Smooth muscle cell (in vitro differentiated cells): ENCODE results near the gene DIS3L. TPM values are rescaled to one million over a fixed set of nuclear protein-coding genes. Genes with fewer than 3 reads are reported as not detected.
"Not testable (repeated sequence)": the region's sequence is repeated elsewhere in the genome, so short reads cannot be mapped to it uniquely, and the experiment has no call there.

ENCODE experiments used
- DNase-seq: peaks from one replicate; lab custom pipeline; 2025; ENCODE audit not compliant: unreplicated experiment; lab: John Stamatoyannopoulos, UW
- H2AFZ ChIP-seq: fragments of 200-600 bp; sonication (generic); 2 replicates; pipeline ENCODE4 v1.6.0; 2016; ENCODE audit warnings: antibody characterized with exemption, low read depth, mild to moderate bottlenecking
- H3F3A ChIP-seq: fragments of 200-600 bp; sonication (generic); 2 replicates; pipeline ENCODE4 v1.6.0; 2017; ENCODE audit warnings: antibody characterized with exemption, low read depth
- H3K27ac ChIP-seq: fragments of 200-600 bp; sonication (generic); 2 replicates; pipeline ENCODE4 v1.5.1; 2016; ENCODE audit warnings: low read depth, mild to moderate bottlenecking
- H3K27me3 ChIP-seq: fragments of 200-600 bp; sonication (generic); 2 replicates; pipeline ENCODE4 v1.6.1; 2016; ENCODE audit warnings: low read depth, mild to moderate bottlenecking
- H3K36me3 ChIP-seq: fragments of 200-600 bp; sonication (generic); 2 replicates; pipeline ENCODE4 v1.5.1; 2016; ENCODE audit warnings: low read depth
- H3K4me1 ChIP-seq: fragments of 200-600 bp; sonication (generic); 2 replicates; pipeline ENCODE4 v1.5.1; 2016; ENCODE audit warnings: low read depth
- H3K4me2 ChIP-seq: fragments of 200-600 bp; sonication (generic); 2 replicates; pipeline ENCODE4 v1.6.0; 2016; ENCODE audit warnings: mild to moderate bottlenecking
- H3K4me3 ChIP-seq: fragments of 200-600 bp; sonication (generic); 2 replicates; pipeline ENCODE4 v1.5.1; 2016; ENCODE audit warnings: mild to moderate bottlenecking
- H3K79me2 ChIP-seq: fragments of 200-600 bp; sonication (generic); 2 replicates; pipeline ENCODE4 v1.6.0; 2016; ENCODE audit warnings: low read depth, mild to moderate bottlenecking
- H3K9ac ChIP-seq: fragments of 200-600 bp; sonication (generic); 2 replicates; pipeline ENCODE4 v1.6.0; 2016; ENCODE audit warnings: low read depth
- H3K9me3 ChIP-seq: fragments of 200-600 bp; sonication (generic); replicated peaks from 2 replicates; pipeline ENCODE4 v1.5.1; 2016; ENCODE audit warnings: low read depth
- H4K20me1 ChIP-seq: fragments of 200-600 bp; sonication (generic); 2 replicates; pipeline ENCODE4 v1.6.0; 2016; ENCODE audit warnings: low read depth
- CTCF ChIP-seq: fragments of 200-600 bp; sonication (generic); IDR thresholded peaks from 2 replicates; pipeline ENCODE4 v1.5.1; 2017; ENCODE audit warnings: borderline replicate concordance, mild to moderate bottlenecking, antibody characterized with exemption; ENCODE audit not compliant: insufficient read depth, poor library complexity, severe bottlenecking
- WGBS: methylation state at CpG from one replicate; pipeline ENCODE4 v1.1.7; 2016; ENCODE audit warnings: low lambda C conversion rate; 5-methylcytosine and 5-hydroxymethylcytosine counted together
- polyA plus RNA-seq: library from polyadenylated mRNA; unstranded; fragments of >200 nt; fragmentation: Nextera tagmentation; extraction: Ambion mirVana; gene quantifications from 2 replicates; pipeline ENCODE4 v1.2.1, GENCODE V29; 2016
- total RNA-seq: library from RNA; depleted of rRNA; stranded (reverse); fragments of >200 nt; gene quantifications from 2 replicates; pipeline ENCODE4 v1.2.3, GENCODE V29; 2014

DIS3L gene
- total and polyA plus RNA-seq, 2 experiments from 2014 or later = 10.5 to 15.2 TPM

DNA sequence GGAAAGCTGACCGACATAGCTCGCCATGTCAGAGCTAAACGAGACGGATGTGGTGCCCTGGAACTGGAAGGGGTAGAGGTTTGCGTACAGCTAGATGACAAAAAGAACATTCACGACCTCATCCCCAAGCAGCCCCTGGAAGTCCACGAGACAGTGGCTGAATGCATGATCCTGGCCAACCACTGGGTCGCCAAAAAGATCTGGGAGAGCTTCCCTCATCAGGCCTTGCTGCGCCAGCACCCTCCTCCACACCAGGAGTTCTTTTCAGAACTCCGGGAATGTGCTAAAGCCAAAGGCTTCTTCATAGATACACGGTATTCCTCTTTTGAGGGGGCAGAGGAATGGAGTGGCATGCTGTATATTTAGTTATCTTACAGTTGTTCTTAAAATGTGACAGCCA is 32.7 kb downstream of the DIS3L start:
- H3F3A ChIP-seq = no peaks in the 10 kb centered on the region
- 97% methylated on average over 11 of the region's 11 CpGs for WGBS
- no peak overlapping the region for H3K27ac ChIP-seq
- H3K27me3 ChIP-seq = no peaks in the 10 kb centered on the region
- H3K9me3 ChIP-seq = no peaks in the 10 kb centered on the region
- H3K4me3 ChIP-seq = no peak overlapping the region
- peaks cover 26% of the 10 kb centered on the region for H3K36me3 ChIP-seq
- H2AFZ ChIP-seq = no peak overlapping the region
- no peaks in the 10 kb centered on the region for H4K20me1 ChIP-seq
- H3K79me2 ChIP-seq = no peaks in the 10 kb centered on the region
- no peak overlapping the region for H3K9ac ChIP-seq
- no peak for TF ChIP-seq CTCF
- H3K4me2 ChIP-seq = no peak overlapping the region
- H3K4me1 ChIP-seq = no peaks in the 10 kb centered on the region
- DNase-seq = no peak

GRCh38 chr15:66327736-66328135 is 34.4 kb downstream of the DIS3L start:
- Histone ChIP-seq H3K79me2 (no peaks in the 10 kb centered on the region), H3K27ac (no peak overlapping the region), H3F3A (no peaks in the 10 kb centered on the region), H3K4me3 (no peak overlapping the region), H3K36me3 (peaks cover 26% of the 10 kb centered on the region), H3K9ac (no peak overlapping the region), H4K20me1 (no peaks in the 10 kb centered on the region), H2AFZ (no peak overlapping the region), H3K9me3 (no peaks in the 10 kb centered on the region), H3K4me2 (no peak overlapping the region), H3K27me3 (no peaks in the 10 kb centered on the region), H3K4me1 (no peaks in the 10 kb centered on the region)
- 100% methylated on average over 4 of the region's 4 CpGs for WGBS
- no peak for DNase-seq
- no peak for TF ChIP-seq CTCF

GRCh38 chr15:66328771-66329170 is 35.4 kb downstream of the DIS3L start:
- TF ChIP-seq CTCF = no peak
- Histone ChIP-seq H3K9ac (no peak overlapping the region), H3K9me3 (no peaks in the 10 kb centered on the region), H3K27me3 (no peaks in the 10 kb centered on the region), H3K79me2 (no peaks in the 10 kb centered on the region), H2AFZ (no peak overlapping the region), H3K27ac (no peak overlapping the region), H3F3A (no peaks in the 10 kb centered on the region), H3K4me2 (no peak overlapping the region), H3K4me1 (no peaks in the 10 kb centered on the region), H3K36me3 (peaks cover 26% of the 10 kb centered on the region), H4K20me1 (no peaks in the 10 kb centered on the region), H3K4me3 (no peak overlapping the region)
- DNase-seq = no peak
- 95% methylated on average over 14 of the region's 14 CpGs for WGBS

GRCh38 chr15:66348530-66348929 is 55.2 kb downstream of the DIS3L start:
- not testable (repeated sequence) for H3K79me2 ChIP-seq
- WGBS = 66% methylated on average over 5 of the region's 5 CpGs

More at GRCh38 chr15:66348530-66348929, 55.2 kb downstream of the DIS3L start:
- not testable (repeated sequence) for H3K9ac ChIP-seq, DNase-seq, H4K20me1 ChIP-seq, H3K4me3 ChIP-seq, H3K4me1 ChIP-seq, H3F3A ChIP-seq, H3K4me2 ChIP-seq, H3K27me3 ChIP-seq, H3K36me3 ChIP-seq, H3K9me3 ChIP-seq, H3K27ac ChIP-seq, H2AFZ ChIP-seq
